H9 (cell line): Measurements from ENCODE around the gene CRY2. TPM values are rescaled to one million over a fixed set of nuclear protein-coding genes. Genes with fewer than 3 reads are reported as not detected.

Experiments
- DNase-seq: peaks from one replicate; pipeline ENCODE4 v3.0.0-alpha.2; 2017
- H2AFZ ChIP-seq: one replicate; pipeline ENCODE4 v1.6.1; 2013; ENCODE audit warnings: mild to moderate bottlenecking, low read length, control low read depth, moderate library complexity
- H2AK5ac ChIP-seq: 2 replicates; pipeline ENCODE4 v1.6.1; 2013; ENCODE audit warnings: low read length, control low read depth, mixed read lengths; ENCODE audit not compliant: insufficient read length
- H2BK120ac ChIP-seq: one replicate; pipeline ENCODE4 v1.6.1; 2013; ENCODE audit warnings: low read depth, mild to moderate bottlenecking, low read length, control low read depth, inconsistent platforms; ENCODE audit not compliant: poor library complexity, severe bottlenecking
- H2BK12ac ChIP-seq: 2 replicates; pipeline ENCODE4 v1.6.1; 2013; ENCODE audit warnings: low read length, control low read depth, mixed read lengths, low read depth; ENCODE audit not compliant: insufficient read length
- H2BK15ac ChIP-seq: 2 replicates; pipeline ENCODE4 v1.6.1; 2013; ENCODE audit warnings: low read depth, low read length, control low read depth
- H2BK20ac ChIP-seq: one replicate; pipeline ENCODE4 v1.6.1; 2013; ENCODE audit warnings: low read depth, mild to moderate bottlenecking, low read length, control low read depth, inconsistent platforms; ENCODE audit not compliant: poor library complexity, severe bottlenecking
- H2BK5ac ChIP-seq: 2 replicates; pipeline ENCODE4 v1.6.1; 2013; ENCODE audit warnings: low read length, control low read depth, mixed read lengths; ENCODE audit not compliant: insufficient read length
- H3K14ac ChIP-seq: 2 replicates; pipeline ENCODE4 v1.6.1; 2013; ENCODE audit warnings: low read length, control low read depth; ENCODE audit not compliant: insufficient read depth
- H3K18ac ChIP-seq: 2 replicates; pipeline ENCODE4 v1.6.1; 2013; ENCODE audit warnings: low read depth, mild to moderate bottlenecking, mixed read lengths, low read length, control low read depth; ENCODE audit not compliant: insufficient read length
- H3K23ac ChIP-seq: 2 replicates; pipeline ENCODE4 v1.6.1; 2013; ENCODE audit warnings: low read length, control low read depth, mixed read lengths, low read depth; ENCODE audit not compliant: insufficient read length
- H3K23me2 ChIP-seq: 2 replicates; pipeline ENCODE4 v1.6.1; 2013; ENCODE audit warnings: low read depth, mild to moderate bottlenecking, mixed read lengths, low read length, control low read depth; ENCODE audit not compliant: insufficient read length, poor library complexity, severe bottlenecking
- H3K27ac ChIP-seq: 2 replicates; pipeline ENCODE4 v1.5.1; 2013; ENCODE audit warnings: low read length, control low read depth, mixed read lengths, low read depth; ENCODE audit not compliant: insufficient read length
- H3K27me3 ChIP-seq: 2 replicates; pipeline ENCODE4 v1.6.1; 2013; ENCODE audit warnings: low read length, control low read depth, inconsistent platforms; ENCODE audit not compliant: insufficient read depth
- H3K4ac ChIP-seq: 2 replicates; pipeline ENCODE4 v1.6.1; 2013; ENCODE audit warnings: low read depth, mild to moderate bottlenecking, control low read depth, inconsistent platforms, low read length, moderate library complexity
- H3K4me1 ChIP-seq: 2 replicates; pipeline ENCODE4 v1.6.1; 2013; ENCODE audit warnings: low read length, control low read depth, inconsistent platforms; ENCODE audit not compliant: insufficient read depth
- H3K4me2 ChIP-seq: 2 replicates; pipeline ENCODE4 v1.6.1; 2013; ENCODE audit warnings: low read length, control low read depth, mixed read lengths; ENCODE audit not compliant: insufficient read length, insufficient read depth
- H3K56ac ChIP-seq: 2 replicates; pipeline ENCODE4 v1.6.1; 2013; ENCODE audit warnings: low read depth, mild to moderate bottlenecking, mixed read lengths, low read length, control low read depth; ENCODE audit not compliant: insufficient read length
- H3K79me1 ChIP-seq: 2 replicates; pipeline ENCODE4 v1.6.1; 2013; ENCODE audit warnings: low read depth, mild to moderate bottlenecking, moderate library complexity, low read length, control low read depth, inconsistent platforms; ENCODE audit not compliant: insufficient read depth, poor library complexity, severe bottlenecking
- H3K79me2 ChIP-seq: 2 replicates; pipeline ENCODE4 v1.6.1; 2013; ENCODE audit warnings: low read length, control low read depth, inconsistent platforms; ENCODE audit not compliant: insufficient read depth
- H3K9ac ChIP-seq: 2 replicates; pipeline ENCODE4 v1.6.1; 2013; ENCODE audit warnings: low read length, control low read depth, mixed read lengths; ENCODE audit not compliant: insufficient read length; ENCODE audit errors: extremely low read depth
- H3K9me3 ChIP-seq: one replicate; pipeline ENCODE4 v1.6.1; 2013; ENCODE audit warnings: low read depth, low read length, inconsistent platforms; ENCODE audit not compliant: control insufficient read depth
- H3T11ph ChIP-seq: one replicate; pipeline ENCODE4 v1.6.1; 2013; ENCODE audit warnings: mild to moderate bottlenecking, low read length, control low read depth, inconsistent platforms
- H4K20me1 ChIP-seq: one replicate; pipeline ENCODE4 v1.6.1; 2013; ENCODE audit not compliant: control insufficient read depth, insufficient read length, insufficient read depth
- H4K5ac ChIP-seq: 2 replicates; pipeline ENCODE4 v1.6.1; 2013; ENCODE audit warnings: low read depth, mild to moderate bottlenecking, mixed read lengths, low read length, control low read depth; ENCODE audit not compliant: insufficient read length
- H4K8ac ChIP-seq: replicated peaks from 2 replicates; pipeline ENCODE4 v1.6.1; 2013; ENCODE audit warnings: low read length, control low read depth, mixed read lengths, low read depth; ENCODE audit not compliant: insufficient read length
- H4K91ac ChIP-seq: 2 replicates; pipeline ENCODE4 v1.6.1; 2013; ENCODE audit warnings: low read depth, mild to moderate bottlenecking, moderate library complexity, mixed read lengths, low read length, control low read depth; ENCODE audit not compliant: insufficient read length
- H3K27ac Mint-ChIP-seq, 3 experiments: 2 replicates in 2 of 3; 3 replicates in 1 of 3; pipeline ENCODE4 v1.8.0; 2020 to 2021; ENCODE audit warnings: mixed read lengths in 3 of 3, mild to moderate bottlenecking in 1 of 3, moderate library complexity in 1 of 3
- H3K27me3 Mint-ChIP-seq: 2 replicates; pipeline ENCODE4 v1.8.0; 2021; ENCODE audit warnings: low read depth, mild to moderate bottlenecking, moderate library complexity, mixed read lengths
- H3K36me3 Mint-ChIP-seq, 3 experiments: 2 replicates in 2 of 3; 3 replicates in 1 of 3; pipeline ENCODE4 v1.8.0; 2020 to 2021; ENCODE audit warnings: low read depth in 3 of 3, mixed read lengths in 3 of 3; ENCODE audit not compliant: insufficient read depth in 1 of 3
- H3K4me1 Mint-ChIP-seq, 2 experiments: 2 replicates each; pipeline ENCODE4 v1.8.0; 2020; ENCODE audit warnings: mixed read lengths in 2 of 2
- H3K4me3 Mint-ChIP-seq, 2 experiments: 2 replicates in 1 of 2; 3 replicates in 1 of 2; pipeline ENCODE4 v1.8.0; 2020 to 2021; ENCODE audit warnings: mild to moderate bottlenecking in 2 of 2, mixed read lengths in 2 of 2, moderate library complexity in 1 of 2
- H3K9me3 Mint-ChIP-seq, 2 experiments: 2 replicates in 1 of 2; 3 replicates in 1 of 2; pipeline ENCODE4 v1.8.0; 2020; ENCODE audit warnings: mild to moderate bottlenecking in 2 of 2, mixed read lengths in 2 of 2, moderate library complexity in 1 of 2
- WGBS: extraction: QIAGEN DNeasy Blood & Tissue Kit; methylation state at CpG from one replicate; pipeline ENCODE4 v1.1.7; 2013; ENCODE audit warnings: missing lambda C conversion rate, low lambda C conversion rate, mixed read lengths; ENCODE audit not compliant: insufficient read length; ENCODE audit errors: extremely low coverage; 5-methylcytosine and 5-hydroxymethylcytosine counted together
- total RNA-seq: library from RNA; stranded (reverse); gene quantifications from 2 replicates; pipeline ENCODE4 v1.2.1, GENCODE V29; 2021
- TF ChIP-seq, protein P1 (sequence below): fragments of 200-600 bp; sonication (generic); conservative IDR thresholded peaks from 3 replicates; pipeline ENCODE4 v1.8.0; 2021; ENCODE audit warnings: antibody characterized with exemption, mild to moderate bottlenecking

Gene CRY2
- total RNA-seq, 1 experiment from 2014 or later = 14.4 TPM

GRCh38 chr11:45895553-45896259, 48.4 kb downstream of the CRY2 start:
- H3K27me3 Mint-ChIP-seq = peaks cover 3% of the 10 kb centered on the region
- Histone ChIP-seq H3K9me3 (no peaks in the 10 kb centered on the region), H4K20me1 (no peaks in the 10 kb centered on the region), H3K4me2 (no peak overlapping the region), H3T11ph (no peak overlapping the region), H4K91ac (no peak overlapping the region), H2BK120ac (no peak overlapping the region), H3K4ac (no peak overlapping the region), H4K8ac (no peak overlapping the region), H2BK20ac (no peak overlapping the region), H4K5ac (no peak overlapping the region), H3K18ac (no peak overlapping the region), H2BK12ac (no peak overlapping the region), H3K4me1 (no peaks in the 10 kb centered on the region; the same call in 1 of the 2 replicates), H3K23ac (no peak overlapping the region), H3K14ac (no peak overlapping the region; the same call in 1 of the 2 replicates), H3K9ac (no peak overlapping the region), H2BK5ac (no peak overlapping the region), H2BK15ac (no peak overlapping the region), H2AK5ac (no peak overlapping the region), H3K56ac (no peak overlapping the region), H3K79me1 (no peaks in the 10 kb centered on the region), H3K79me2 (no peaks in the 10 kb centered on the region), H2AFZ (no peak overlapping the region), H3K23me2 (peaks cover 7% of the 10 kb centered on the region), H3K27me3 (no peaks in the 10 kb centered on the region), H3K27ac (no peak overlapping the region)
- WGBS = no CpG with 5 or more reads among the region's 8 CpGs
- TF ChIP-seq, protein P1, sequence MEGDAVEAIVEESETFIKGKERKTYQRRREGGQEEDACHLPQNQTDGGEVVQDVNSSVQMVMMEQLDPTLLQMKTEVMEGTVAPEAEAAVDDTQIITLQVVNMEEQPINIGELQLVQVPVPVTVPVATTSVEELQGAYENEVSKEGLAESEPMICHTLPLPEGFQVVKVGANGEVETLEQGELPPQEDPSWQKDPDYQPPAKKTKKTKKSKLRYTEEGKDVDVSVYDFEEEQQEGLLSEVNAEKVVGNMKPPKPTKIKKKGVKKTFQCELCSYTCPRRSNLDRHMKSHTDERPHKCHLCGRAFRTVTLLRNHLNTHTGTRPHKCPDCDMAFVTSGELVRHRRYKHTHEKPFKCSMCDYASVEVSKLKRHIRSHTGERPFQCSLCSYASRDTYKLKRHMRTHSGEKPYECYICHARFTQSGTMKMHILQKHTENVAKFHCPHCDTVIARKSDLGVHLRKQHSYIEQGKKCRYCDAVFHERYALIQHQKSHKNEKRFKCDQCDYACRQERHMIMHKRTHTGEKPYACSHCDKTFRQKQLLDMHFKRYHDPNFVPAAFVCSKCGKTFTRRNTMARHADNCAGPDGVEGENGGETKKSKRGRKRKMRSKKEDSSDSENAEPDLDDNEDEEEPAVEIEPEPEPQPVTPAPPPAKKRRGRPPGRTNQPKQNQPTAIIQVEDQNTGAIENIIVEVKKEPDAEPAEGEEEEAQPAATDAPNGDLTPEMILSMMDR = no peak
- peaks cover 0 to 11% (median 0%) of the 10 kb centered on the region in 3 experiments; a peak in 3 of 7 replicates for H3K36me3 Mint-ChIP-seq
- no peak for DNase-seq
- H3K4me3 Mint-ChIP-seq = no peak overlapping the region; a peak in 1 of 5 replicates
- peaks cover 28 to 48% of the 10 kb centered on the region in 2 experiments for H3K4me1 Mint-ChIP-seq
- no peak overlapping the region for H3K27ac Mint-ChIP-seq
- no peaks in the 10 kb centered on the region for H3K9me3 Mint-ChIP-seq
